NB4 (cell line): ENCODE measurements around the gene HPRT1.

Experiments
- CTCF ChIP-seq: IDR thresholded peaks from one replicate; pipeline ENCODE4 v1.5.1; 2012; ENCODE audit warnings: low read depth, low read length
- MAX ChIP-seq: IDR thresholded peaks from 2 replicates; pipeline ENCODE4 v1.6.1; 2011; ENCODE audit warnings: low read depth, low read length
- POLR2A ChIP-seq: IDR thresholded peaks from 2 replicates; pipeline ENCODE4 v1.6.1; 2011; ENCODE audit warnings: mild to moderate bottlenecking; ENCODE audit not compliant: insufficient read length; ENCODE audit errors: extremely low read depth

- TF ChIP-seq CTCF (no peak), POLR2A (no peak), MAX (no peak)
These were observed 43.9 kb upstream of the HPRT1 start for GRCh38 chrX:134416087-134416486.
